Endothelial cell of umbilical vein (primary cell): ENCODE data around the gene ADAM19.

ENCODE experiments used
- EZH2 ChIP-seq: IDR thresholded peaks from 2 replicates; pipeline ENCODE4 v1.6.1; 2012; ENCODE audit warnings: borderline replicate concordance, low read depth, mild to moderate bottlenecking, moderate library complexity, low read length, inconsistent platforms; ENCODE audit not compliant: severe bottlenecking
- MYC ChIP-seq: IDR thresholded peaks from one replicate; pipeline ENCODE4 v1.6.1; 2011; ENCODE audit warnings: mild to moderate bottlenecking, low read depth, low read length
- POLR2A ChIP-seq: IDR thresholded peaks from 2 replicates; pipeline ENCODE4 v1.6.1; 2012; ENCODE audit warnings: low read depth, mild to moderate bottlenecking, control low read depth, low read length
- POLR2AphosphoS5 ChIP-seq: IDR thresholded peaks from 2 replicates; pipeline ENCODE4 v1.6.1; 2012; ENCODE audit warnings: low read depth, mild to moderate bottlenecking, control low read depth, low read length, moderate library complexity; ENCODE audit not compliant: insufficient read depth
- TF ChIP-seq, protein P1 (sequence below), 2 donors: IDR thresholded peaks; 1 replicate in 1 of 2; 2 replicates in 1 of 2; pipeline ENCODE4 v1.5.1; 2011; ENCODE audit warnings: low read length in 2 of 2, mild to moderate bottlenecking in 2 of 2, moderate library complexity in 2 of 2, control low read depth in 1 of 2, inconsistent platforms in 1 of 2, low read depth in 1 of 2; ENCODE audit not compliant: insufficient read depth in 1 of 2; ENCODE audit errors: extremely low read depth in 1 of 2
- TF ChIP-seq, protein P2 (sequence below): IDR thresholded peaks from 2 replicates; pipeline ENCODE4 v1.6.1; 2011; ENCODE audit not compliant: insufficient read depth, insufficient read length

DNA sequence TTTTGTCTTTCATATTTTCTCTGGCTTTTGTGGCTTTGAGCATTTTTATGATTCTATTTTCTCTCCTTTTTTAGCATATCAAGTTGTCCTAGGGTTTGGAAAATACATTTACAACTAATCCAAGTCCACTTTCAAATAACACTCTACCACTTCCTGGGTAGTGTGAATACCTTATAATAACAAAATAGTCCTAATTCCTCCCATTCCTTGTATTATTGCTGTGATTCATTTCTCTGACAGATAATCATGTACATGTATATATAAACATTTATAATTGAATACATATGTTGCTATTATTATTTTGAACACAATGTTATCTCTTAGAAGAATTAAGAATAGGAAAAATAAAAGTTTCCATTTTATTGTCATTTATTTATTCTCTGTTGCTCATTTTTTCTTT, 14.9 kb upstream of the ADAM19 start:
- TF ChIP-seq, protein P1, sequence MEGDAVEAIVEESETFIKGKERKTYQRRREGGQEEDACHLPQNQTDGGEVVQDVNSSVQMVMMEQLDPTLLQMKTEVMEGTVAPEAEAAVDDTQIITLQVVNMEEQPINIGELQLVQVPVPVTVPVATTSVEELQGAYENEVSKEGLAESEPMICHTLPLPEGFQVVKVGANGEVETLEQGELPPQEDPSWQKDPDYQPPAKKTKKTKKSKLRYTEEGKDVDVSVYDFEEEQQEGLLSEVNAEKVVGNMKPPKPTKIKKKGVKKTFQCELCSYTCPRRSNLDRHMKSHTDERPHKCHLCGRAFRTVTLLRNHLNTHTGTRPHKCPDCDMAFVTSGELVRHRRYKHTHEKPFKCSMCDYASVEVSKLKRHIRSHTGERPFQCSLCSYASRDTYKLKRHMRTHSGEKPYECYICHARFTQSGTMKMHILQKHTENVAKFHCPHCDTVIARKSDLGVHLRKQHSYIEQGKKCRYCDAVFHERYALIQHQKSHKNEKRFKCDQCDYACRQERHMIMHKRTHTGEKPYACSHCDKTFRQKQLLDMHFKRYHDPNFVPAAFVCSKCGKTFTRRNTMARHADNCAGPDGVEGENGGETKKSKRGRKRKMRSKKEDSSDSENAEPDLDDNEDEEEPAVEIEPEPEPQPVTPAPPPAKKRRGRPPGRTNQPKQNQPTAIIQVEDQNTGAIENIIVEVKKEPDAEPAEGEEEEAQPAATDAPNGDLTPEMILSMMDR (IDR thresholded peaks at IDR 0.05; ENCODE audit: extremely low read depth in 1 of 2, insufficient read depth in 1 of 2, low read depth in 1 of 2, low read length in 2 of 2), result no peak
- no peak for TF ChIP-seq POLR2A
- TF ChIP-seq, protein P2, sequence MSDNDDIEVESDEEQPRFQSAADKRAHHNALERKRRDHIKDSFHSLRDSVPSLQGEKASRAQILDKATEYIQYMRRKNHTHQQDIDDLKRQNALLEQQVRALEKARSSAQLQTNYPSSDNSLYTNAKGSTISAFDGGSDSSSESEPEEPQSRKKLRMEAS, result no peak
- TF ChIP-seq EZH2, result no peak
- TF ChIP-seq POLR2AphosphoS5, result no peak
- no peak for TF ChIP-seq MYC
